ACC112 (cell line): Measurements from ENCODE around the gene XRCC2.
"Not testable (repeated sequence)": the region's sequence is repeated elsewhere in the genome, so short reads cannot be mapped to it uniquely, and the experiment has no call there.

Experiments used
- H2AFZ ChIP-seq: fragments of 200-600 bp; sonication (generic); one replicate; pipeline ENCODE4 v1.6.0; 2017; ENCODE audit warnings: antibody characterized with exemption, low read length; ENCODE audit not compliant: unreplicated experiment
- H3K27ac ChIP-seq: fragments of 200-600 bp; sonication (generic); 2 replicates; pipeline ENCODE4 v1.5.1; 2014; ENCODE audit warnings: low read depth, mild to moderate bottlenecking, antibody characterized with exemption, low read length, moderate library complexity
- H3K27me3 ChIP-seq: fragments of 200-600 bp; sonication (generic); 2 replicates; pipeline ENCODE4 v1.6.1; 2014; ENCODE audit warnings: mild to moderate bottlenecking, antibody characterized with exemption, low read length, moderate library complexity, mixed read lengths; ENCODE audit not compliant: insufficient read depth
- H3K36me3 ChIP-seq: fragments of 200-600 bp; sonication (generic); 2 replicates; pipeline ENCODE4 v1.6.1; 2016; ENCODE audit warnings: mild to moderate bottlenecking, antibody characterized with exemption, low read length, moderate library complexity, mixed read lengths; ENCODE audit not compliant: insufficient read depth
- H3K4me1 ChIP-seq: fragments of 200-600 bp; sonication (generic); one replicate; pipeline ENCODE4 v1.6.1; 2016; ENCODE audit warnings: low read length, mixed read lengths; ENCODE audit not compliant: insufficient read depth, unreplicated experiment, control insufficient read depth
- H3K4me3 ChIP-seq: fragments of 200-600 bp; sonication (generic); 2 replicates; pipeline ENCODE4 v1.5.1; 2014; ENCODE audit warnings: mild to moderate bottlenecking, low read depth, low read length
- H3K79me2 ChIP-seq: fragments of 200-600 bp; sonication (generic); one replicate; pipeline ENCODE4 v1.6.0; 2016; ENCODE audit warnings: low read length; ENCODE audit not compliant: control insufficient read depth, unreplicated experiment, insufficient read depth

XRCC2 gene

GRCh38 chr7:152663931-152664330 lies 12.0 kb downstream of the XRCC2 start:
- Histone ChIP-seq H3K4me3 (no peak overlapping the region), H3K79me2 (peaks cover 39% of the 10 kb centered on the region), H3K27ac (no peak overlapping the region), H3K36me3 (peaks cover 10% of the 10 kb centered on the region; the same call in 1 of the 2 replicates), H3K4me1 (no peaks in the 10 kb centered on the region), H3K27me3 (no peaks in the 10 kb centered on the region), H2AFZ (no peak overlapping the region)

DNA sequence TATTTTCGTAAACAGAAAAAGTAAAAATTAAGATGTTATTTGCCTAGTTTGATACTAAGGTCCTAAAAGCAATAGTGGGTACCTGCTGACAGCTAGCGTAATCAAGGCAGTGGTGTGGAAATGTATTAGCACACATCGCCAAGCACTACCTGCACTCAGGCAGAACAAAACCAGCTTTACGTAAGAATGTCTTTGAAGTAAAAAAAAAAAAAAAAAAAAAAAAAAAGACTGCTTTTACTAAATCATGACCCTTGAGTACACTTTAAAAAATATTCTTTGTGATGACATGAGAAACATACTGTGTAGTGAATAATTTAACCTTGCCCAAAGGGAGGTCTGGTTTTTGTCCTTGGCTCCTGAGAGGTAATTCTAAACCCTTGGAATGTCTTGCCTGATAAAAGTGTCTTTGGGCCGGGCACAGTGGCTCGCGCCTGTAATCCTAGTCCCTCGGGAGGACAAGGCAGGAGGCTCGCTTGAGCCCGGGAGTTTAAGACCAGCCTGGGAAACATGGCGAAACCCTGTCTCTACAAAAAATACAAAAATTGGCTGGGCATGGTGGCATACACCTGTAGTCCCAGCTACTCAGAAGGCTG lies 12.7 kb downstream of the XRCC2 start:
- Histone ChIP-seq H3K36me3 (0 out of 2 replicates have a peak, but pooled peaks cover 5% of the 10 kb centered on the region), H3K27me3 (no peaks in the 10 kb centered on the region), H3K4me3 (no peak overlapping the region), H3K4me1 (no peaks in the 10 kb centered on the region), H3K79me2 (peaks cover 35% of the 10 kb centered on the region), H3K27ac (no peak overlapping the region), H2AFZ (no peak overlapping the region)

DNA sequence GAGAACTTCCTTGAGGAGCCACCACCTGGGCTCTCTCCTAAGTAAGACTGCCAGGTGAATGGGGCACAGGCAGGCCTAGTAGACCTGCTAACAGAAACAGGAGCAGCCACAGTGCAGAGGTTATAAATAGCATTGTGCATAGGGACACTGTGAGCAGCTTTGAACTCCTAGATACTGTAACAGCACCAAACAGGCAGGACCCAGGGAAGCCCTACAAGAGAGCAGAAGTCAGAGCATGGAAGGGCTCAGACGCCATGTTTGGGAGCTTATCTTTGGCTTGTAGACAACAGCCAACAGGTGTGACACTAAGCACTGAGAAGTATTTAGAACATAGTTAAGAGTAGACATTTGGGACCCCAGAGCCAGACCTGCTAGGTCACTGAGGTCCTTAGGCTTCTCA lies 14.5 kb downstream of the XRCC2 start:
- Histone ChIP-seq H3K27me3 (no peaks in the 10 kb centered on the region), H3K4me3 (no peak overlapping the region), H3K27ac (no peak overlapping the region), H3K79me2 (peaks cover 31% of the 10 kb centered on the region), H2AFZ (no peak overlapping the region), H3K36me3 (0 out of 2 replicates have a peak, but pooled peaks cover 5% of the 10 kb centered on the region), H3K4me1 (no peaks in the 10 kb centered on the region)

- Histone ChIP-seq H3K79me2 (peaks cover 22% of the 10 kb centered on the region), H3K36me3 (0 out of 2 replicates have a peak, but pooled peaks cover 5% of the 10 kb centered on the region), H3K27me3 (no peaks in the 10 kb centered on the region), H3K4me1 (no peaks in the 10 kb centered on the region), H2AFZ (no peak overlapping the region), H3K4me3 (no peak overlapping the region), H3K27ac (no peak overlapping the region)
Measured at GRCh38 chr7:152660021-152660420, 15.9 kb downstream of the XRCC2 start.

DNA sequence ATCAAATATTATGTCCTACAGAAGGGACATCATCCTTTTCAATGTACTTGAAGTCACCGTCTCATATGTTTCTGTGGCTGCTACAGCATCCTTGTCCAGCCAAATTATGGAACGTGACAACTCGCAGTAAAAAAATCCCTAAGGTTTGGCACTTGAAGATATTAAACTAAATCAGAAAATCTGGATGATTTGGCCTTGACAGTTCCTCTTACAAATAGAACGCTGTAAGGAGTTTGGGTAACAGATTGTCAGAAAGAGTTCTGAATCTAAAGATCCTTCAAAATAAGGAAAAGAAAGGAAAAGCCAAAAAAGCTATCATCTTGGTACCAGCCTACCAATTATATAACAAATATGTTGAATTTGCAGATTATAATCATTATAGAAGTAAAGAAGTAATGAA lies 21.0 kb downstream of the XRCC2 start:
- H3K27ac ChIP-seq, result no peak overlapping the region
- H3K36me3 ChIP-seq, result 0 out of 2 replicates have a peak, but pooled peaks cover 5% of the 10 kb centered on the region
- H3K27me3 ChIP-seq, result no peaks in the 10 kb centered on the region
- H2AFZ ChIP-seq, result no peak overlapping the region
- H3K4me1 ChIP-seq, result no peaks in the 10 kb centered on the region
- H3K79me2 ChIP-seq, result peaks cover 10% of the 10 kb centered on the region
- no peak overlapping the region for H3K4me3 ChIP-seq

DNA sequence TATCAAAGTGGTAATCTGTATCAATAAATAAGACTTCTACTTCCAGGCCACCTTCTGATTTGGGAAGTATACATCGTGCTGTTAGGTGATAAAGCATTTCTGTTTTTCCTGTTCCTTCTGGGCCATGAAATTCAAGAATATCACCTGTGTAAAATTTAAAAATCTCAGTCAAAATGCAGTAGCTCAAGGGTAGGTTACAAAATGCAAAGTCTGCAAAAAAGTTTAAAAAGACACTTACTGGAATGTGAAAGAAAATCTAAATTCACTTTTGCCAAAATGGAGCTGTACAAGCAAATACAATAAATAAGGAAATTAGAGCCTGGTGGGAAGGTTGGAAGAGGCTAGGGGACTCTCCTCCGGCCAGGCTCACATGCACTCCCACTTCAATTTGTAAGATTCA lies 26.7 kb downstream of the XRCC2 start:
- Histone ChIP-seq H3K4me3 (no peak overlapping the region), H3K36me3 (peaks cover 23% of the 10 kb centered on the region), H3K4me1 (no peaks in the 10 kb centered on the region), H2AFZ (no peak overlapping the region), H3K27ac (no peak overlapping the region), H3K79me2 (no peaks in the 10 kb centered on the region), H3K27me3 (no peaks in the 10 kb centered on the region)

DNA sequence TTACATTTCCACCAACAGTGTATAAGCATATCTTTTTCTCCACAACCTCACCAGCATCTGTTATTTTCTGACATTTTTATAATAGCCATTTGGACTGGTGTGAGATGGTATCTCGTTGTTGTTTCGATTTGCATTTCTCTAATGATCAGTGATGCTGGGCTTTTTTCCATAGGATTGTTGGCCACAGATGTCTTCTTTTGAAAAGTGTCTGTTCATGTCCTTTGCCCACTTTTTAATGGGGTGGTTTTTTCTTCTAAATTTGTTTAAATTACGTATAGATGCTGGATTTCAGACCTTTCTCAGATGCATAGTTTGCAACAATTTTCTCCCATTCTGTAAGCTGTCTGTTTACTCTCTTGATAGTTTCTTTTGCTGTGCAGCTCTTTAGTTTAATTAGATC lies 28.9 kb downstream of the XRCC2 start:
- H3K36me3 ChIP-seq, result peaks cover 23% of the 10 kb centered on the region
- H3K4me3 ChIP-seq, result no peak overlapping the region
- H3K79me2 ChIP-seq, result no peaks in the 10 kb centered on the region
- no peak overlapping the region for H3K27ac ChIP-seq
- H2AFZ ChIP-seq, result no peak overlapping the region
- H3K4me1 ChIP-seq, result no peaks in the 10 kb centered on the region
- no peaks in the 10 kb centered on the region for H3K27me3 ChIP-seq

DNA sequence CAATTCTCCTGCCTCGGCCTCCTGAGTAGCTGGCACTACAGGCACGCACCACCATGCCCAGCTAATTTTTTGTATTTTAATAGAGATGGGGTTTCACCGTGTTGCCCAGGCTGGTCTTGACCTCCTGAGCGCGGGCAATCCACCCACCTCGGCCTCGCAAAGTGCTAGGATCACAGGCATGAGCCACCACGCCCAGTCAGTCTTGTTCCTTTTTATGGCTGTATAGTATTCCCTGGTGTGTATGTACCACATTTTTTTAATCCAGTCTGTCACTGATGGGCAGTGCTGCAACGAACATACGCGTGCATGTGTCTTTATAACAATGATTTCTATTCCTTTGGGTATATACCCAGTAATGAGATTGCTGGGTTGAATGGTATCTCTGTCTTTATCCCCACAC lies 29.4 kb downstream of the XRCC2 start:
- H3K27me3 ChIP-seq, H3K4me3 ChIP-seq, H3K27ac ChIP-seq, H2AFZ ChIP-seq, H3K79me2 ChIP-seq, H3K4me1 ChIP-seq: not testable (repeated sequence)
- H3K36me3 ChIP-seq, result peaks cover 23% of the 10 kb centered on the region

- no peaks in the 10 kb centered on the region for H3K27me3 ChIP-seq
- no peak overlapping the region for H2AFZ ChIP-seq
- H3K36me3 ChIP-seq, result peaks cover 19% of the 10 kb centered on the region
Measured at GRCh38 chr7:152643979-152644559, 31.9 kb downstream of the XRCC2 start.

DNA sequence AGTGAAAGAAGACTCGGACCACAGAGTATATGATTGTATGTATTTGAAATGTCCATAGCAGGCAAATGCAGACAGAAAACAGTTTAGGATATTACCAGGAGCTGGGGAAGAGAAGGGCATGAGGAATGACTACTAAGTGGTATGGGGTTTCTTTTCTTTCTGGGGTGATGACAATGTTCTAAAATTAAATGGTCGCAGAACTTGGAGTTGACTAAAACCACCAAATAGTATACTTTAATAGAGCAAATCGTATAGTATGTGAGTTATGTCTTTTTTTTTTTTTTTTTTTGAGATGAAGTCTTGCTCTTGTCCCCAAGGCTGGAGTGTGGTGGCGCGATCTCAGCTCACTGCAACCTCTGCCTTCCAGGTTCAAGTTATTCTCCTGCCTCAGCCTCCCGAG lies 34.6 kb downstream of the XRCC2 start:
- no peaks in the 10 kb centered on the region for H3K4me1 ChIP-seq
- H2AFZ ChIP-seq, result no peak overlapping the region
- H3K27me3 ChIP-seq, result no peaks in the 10 kb centered on the region
- no peak overlapping the region for H3K27ac ChIP-seq
- no peak overlapping the region for H3K4me3 ChIP-seq
- no peaks in the 10 kb centered on the region for H3K79me2 ChIP-seq
- no peaks in the 10 kb centered on the region for H3K36me3 ChIP-seq

More at GRCh38 chr7:152643979-152644559, 31.9 kb downstream of the XRCC2 start:
- Histone ChIP-seq H3K79me2 (no peaks in the 10 kb centered on the region), H3K4me3 (no peak overlapping the region), H3K27ac (no peak overlapping the region), H3K4me1 (no peaks in the 10 kb centered on the region)

DNA sequence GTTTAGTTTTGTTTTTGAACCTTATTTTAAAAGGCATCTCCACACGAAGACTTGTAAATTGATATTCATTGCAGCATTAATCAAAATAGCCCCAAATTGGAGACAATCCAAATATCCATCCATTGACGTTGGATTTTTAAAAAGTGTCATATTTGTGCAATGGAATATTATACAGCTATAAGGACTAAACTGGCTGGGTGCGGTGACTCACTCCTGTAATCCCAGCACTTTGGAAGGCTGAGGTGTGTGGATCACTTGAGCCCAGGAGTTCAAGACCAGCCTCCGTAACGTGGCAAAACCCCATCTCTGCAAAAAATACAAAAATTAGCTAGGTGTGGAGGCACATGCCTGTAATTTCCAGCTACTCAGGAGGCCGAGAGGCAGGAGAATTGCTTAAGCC lies 35.1 kb downstream of the XRCC2 start:
- Histone ChIP-seq H3K79me2 (no peaks in the 10 kb centered on the region), H3K4me3 (no peak overlapping the region), H3K4me1 (no peaks in the 10 kb centered on the region), H2AFZ (no peak overlapping the region), H3K36me3 (no peaks in the 10 kb centered on the region), H3K27ac (no peak overlapping the region), H3K27me3 (no peaks in the 10 kb centered on the region)
